GM12878 (cell line): ENCODE measurements around the gene C5AR1. TPM values are rescaled to one million over a fixed set of nuclear protein-coding genes. Genes with fewer than 3 reads are reported as not detected.

Experiments
- ATAC-seq: fragments of 200-7000 bp; cut with Tn5 transposase; 3 replicates; pipeline ENCODE4 v1.9.1; 2020; ENCODE audit warnings: mild to moderate bottlenecking, moderate library complexity
- BruUV-seq: library from RNA; stranded (reverse); fragments of 400-500 nt; replicated peaks from 2 replicates; lab custom pipeline; 2021; lab: Mats Ljungman, UMichigan
- CTCF ChIA-PET: fragments of 300-600 bp; sonication (Branson Sonifier 250); formaldehyde crosslinking; extraction: SDS; loops from one replicate; lab custom pipeline; 2021; ENCODE audit warnings: inconsistent platforms; lab: Yijun Ruan, JAX
- POLR2A ChIA-PET: fragments of 350-600 bp; formaldehyde crosslinking; extraction: SDS; loops from one replicate; lab custom pipeline; 2021; ENCODE audit warnings: inconsistent platforms; lab: Charles Lee
- RAD21 ChIA-PET: fragments of 300-600 bp; sonication (Branson Sonifier 250); formaldehyde crosslinking; loops from one replicate; lab custom pipeline; 2023; ENCODE audit warnings: antibody characterized with exemption; ENCODE audit not compliant: unreplicated experiment; lab: Charles Lee
- SMC1A ChIA-PET: fragments of 300-600 bp; sonication (Branson Sonifier 250); formaldehyde crosslinking; loops from one replicate; lab custom pipeline; 2023; ENCODE audit not compliant: unreplicated experiment, uncharacterized antibody; lab: Charles Lee
- DNase-seq: peaks from one replicate; pipeline ENCODE4 v3.0.0-alpha.2; 2011; ENCODE audit warnings: low read depth, low spot score
- FAIRE-seq: peaks from 3 replicates; lab custom pipeline; 2011; peaks lifted over from hg19 to GRCh38; lab: Jason Lieb, UNC
- H2AFZ ChIP-seq: 2 replicates; pipeline ENCODE4 v1.6.0; 2011; ENCODE audit warnings: low read depth, low read length, control low read depth; ENCODE audit not compliant: control insufficient read depth
- H3K27ac ChIP-seq: 2 replicates; pipeline ENCODE4 v1.5.1; 2011; ENCODE audit warnings: control low read depth; ENCODE audit not compliant: control insufficient read depth, insufficient read depth
- H3K27me3 ChIP-seq, 2 experiments: replicated peaks in 1 of 2; 2 replicates each; pipeline versions ENCODE4 v1.6.0 to v1.6.1; 2011; ENCODE audit warnings: low read length in 1 of 2; ENCODE audit not compliant: control insufficient read depth in 2 of 2, insufficient read depth in 2 of 2
- H3K36me3 ChIP-seq, 2 experiments: 2 replicates each; pipeline ENCODE4 v1.5.1; 2011; ENCODE audit warnings: low read length in 1 of 2; ENCODE audit not compliant: control insufficient read depth in 2 of 2, insufficient read depth in 2 of 2
- H3K4me1 ChIP-seq: 2 replicates; pipeline ENCODE4 v1.6.1; 2011; ENCODE audit warnings: mild to moderate bottlenecking, low read length, moderate library complexity, mixed read lengths; ENCODE audit not compliant: control insufficient read depth, insufficient read depth
- H3K4me2 ChIP-seq: 2 replicates; pipeline ENCODE4 v1.6.0; 2011; ENCODE audit warnings: control low read depth; ENCODE audit not compliant: control insufficient read depth, insufficient read depth
- H3K4me3 ChIP-seq: fragments of 200-600 bp; sonication (generic); 2 replicates; pipeline ENCODE4 v1.5.1; 2016
- H3K79me2 ChIP-seq: 2 replicates; pipeline ENCODE4 v1.6.0; 2011; ENCODE audit warnings: low read length; ENCODE audit not compliant: control insufficient read depth, insufficient read depth
- H3K9ac ChIP-seq: 2 replicates; pipeline ENCODE4 v1.8.0; 2011; ENCODE audit warnings: low read length, control low read depth, mixed read lengths; ENCODE audit not compliant: control insufficient read depth, insufficient read depth
- H3K9me3 ChIP-seq: replicated peaks from 3 replicates; pipeline ENCODE4 v1.5.1; 2011; ENCODE audit warnings: mild to moderate bottlenecking, low read length; ENCODE audit not compliant: control insufficient read depth, insufficient read depth
- H4K20me1 ChIP-seq: 2 replicates; pipeline ENCODE4 v1.6.0; 2011; ENCODE audit not compliant: control insufficient read depth, insufficient read depth
- E2F4 ChIP-seq: IDR thresholded peaks from 2 replicates; pipeline ENCODE4 v1.6.1; 2012; ENCODE audit warnings: low read depth, low read length, improper control_type of control experiment
- EED ChIP-seq: sonication (generic); IDR thresholded peaks from 2 replicates; pipeline ENCODE4 v1.6.1; 2016; ENCODE audit warnings: antibody characterized with exemption, low read depth
- FOXM1 ChIP-seq: IDR thresholded peaks from 2 replicates; pipeline ENCODE4 v1.6.1; 2012; ENCODE audit warnings: low read depth, mild to moderate bottlenecking, inconsistent platforms, low read length, moderate library complexity
- IKZF2 ChIP-seq, 2 experiments: fragments of 450-650 bp; IDR thresholded peaks; 2 replicates each; pipeline ENCODE4 v1.6.1; 2017; ENCODE audit warnings: mild to moderate bottlenecking in 2 of 2, moderate library complexity in 2 of 2
- JUND ChIP-seq: IDR thresholded peaks from 2 replicates; pipeline ENCODE4 v1.6.1; 2012; ENCODE audit warnings: low read depth, mild to moderate bottlenecking, low read length, improper control_type of control experiment, moderate library complexity
- MLLT1 ChIP-seq: fragments of 450-650 bp; IDR thresholded peaks from 2 replicates; pipeline ENCODE4 v1.6.1; 2016; ENCODE audit warnings: mild to moderate bottlenecking
- MTA3 ChIP-seq: IDR thresholded peaks from 2 replicates; pipeline ENCODE4 v1.6.1; 2012; ENCODE audit warnings: low read length, inconsistent platforms, borderline replicate concordance
- MYC ChIP-seq: IDR thresholded peaks from 2 replicates; pipeline ENCODE4 v1.6.1; 2011; ENCODE audit warnings: mild to moderate bottlenecking, low read length, moderate library complexity, inconsistent platforms; ENCODE audit not compliant: insufficient read depth, insufficient replicate concordance, insufficient read length, severe bottlenecking
- NR2C2 ChIP-seq: IDR thresholded peaks from 2 replicates; pipeline ENCODE4 v1.6.1; 2011; ENCODE audit warnings: borderline replicate concordance, low read depth; ENCODE audit not compliant: control insufficient read depth, insufficient read length
- NRF1 ChIP-seq: conservative IDR thresholded peaks from 2 replicates; pipeline ENCODE4 v1.6.1; 2011; ENCODE audit warnings: mild to moderate bottlenecking, low read depth, low read length, improper control_type of control experiment
- RBBP5 ChIP-seq: fragments of 200-600 bp; sonication (generic); conservative IDR thresholded peaks from 2 replicates; pipeline ENCODE4 v1.6.1; 2016
- RELB ChIP-seq: fragments of 450-650 bp; IDR thresholded peaks from 2 replicates; pipeline ENCODE4 v1.6.1; 2017; ENCODE audit warnings: low read depth, mild to moderate bottlenecking, moderate library complexity
- SMAD1 ChIP-seq: fragments of 450-650 bp; IDR thresholded peaks from 2 replicates; pipeline ENCODE4 v1.6.1; 2018; ENCODE audit warnings: mild to moderate bottlenecking, low read depth; ENCODE audit not compliant: partially characterized antibody
- SMARCA5 ChIP-seq: fragments of 450-650 bp; IDR thresholded peaks from 2 replicates; pipeline ENCODE4 v1.6.1; 2017; ENCODE audit warnings: mild to moderate bottlenecking
- STAT3 ChIP-seq: IDR thresholded peaks from 2 replicates; pipeline ENCODE4 v1.6.1; 2011; ENCODE audit warnings: low read depth, low read length, improper control_type of control experiment
- ZBED1 ChIP-seq: IDR thresholded peaks from 2 replicates; pipeline ENCODE4 v1.6.1; 2016; ENCODE audit warnings: borderline replicate concordance
- ZBTB33 ChIP-seq: fragments of 450-650 bp; IDR thresholded peaks from 2 replicates; pipeline ENCODE4 v1.6.1; 2017; ENCODE audit warnings: mild to moderate bottlenecking
- WGBS: methylation state at CpG from one replicate; pipeline ENCODE4 v1.1.6; 2016; ENCODE audit warnings: low lambda C conversion rate; ENCODE audit not compliant: insufficient replicate concordance, insufficient coverage; ENCODE audit errors: missing lambda C conversion rate; 5-methylcytosine and 5-hydroxymethylcytosine counted together
- in situ Hi-C: fragments of 300-500 bp; cut with MboI; formaldehyde crosslinking; loops from 9 replicates; pipeline ENCODE4 v1.14.3; 2018; ENCODE audit warnings: mixed read lengths
- intact Hi-C: fragments of 100-400 bp; cut with micrococcal nuclease; formaldehyde crosslinking; loops from one replicate; pipeline ENCODE4 v1.14.2; 2022; ENCODE audit not compliant: unreplicated experiment
- polyA plus RNA-seq, 11 experiments: library from polyadenylated mRNA; depleted of rRNA in 4 of 11; unstranded in 6 of 11; stranded (reverse) in 5 of 11; fragments of >200 nt; fragmentation: Nextera tagmentation in 4 of 11; fragmentation: Illumina TruSeq in 1 of 11; extraction: Ambion mirVana in 4 of 11; extraction: Trizol in 1 of 11; gene quantifications; 1 replicate in 1 of 11; 2 replicates in 10 of 11; pipeline versions ENCODE4 v1.2.1 to v1.2.3, GENCODE V29; 2011 to 2016; ENCODE audit warnings: inconsistent platforms in 2 of 11, missing spikeins in 2 of 11, low read depth in 1 of 11
- total RNA-seq, 4 experiments: library from RNA; depleted of rRNA in 3 of 4; stranded (reverse); fragments of >200 nt in 3 of 4; fragmentation: Illumina TruSeq in 1 of 4; extraction: Trizol in 1 of 4; gene quantifications; 2 replicates each; pipeline versions ENCODE4 v1.2.1 to v1.2.3, GENCODE V29; 2013 to 2021

The C5AR1 gene
- total and polyA plus RNA-seq, 10 of the 15 experiments (the other 5 are each of a cell fraction or from before 2014, with no cell fraction given) = 0.04 to 1.5 (median 0.18) TPM

- no peaks in the 10 kb centered on the region for H3K27me3 ChIP-seq
- ChIA-PET CTCF (interaction anchor here (0.6 kb wide), 1 partner anchor 57 kb away, joined by 4 read pairs; no protein-coding TSS in a partner anchor), POLR2A (no interaction called here)
Measured at GRCh38 chr19:47264629-47265028, 45.0 kb upstream of the C5AR1 start.

More at GRCh38 chr19:47264629-47265028, 45.0 kb upstream of the C5AR1 start:
- no TSS peak for BruUV-seq
- RAD21 ChIA-PET = no interaction called here
- WGBS = 96% methylated on average over 30 of the region's 30 CpGs
- Histone ChIP-seq H3K9me3 (no peaks in the 10 kb centered on the region), H2AFZ (no peak overlapping the region), H3K4me3 (no peak overlapping the region), H3K36me3 (peaks cover 10 to 15% of the 10 kb centered on the region in 2 experiments; a peak in 3 of 4 replicates), H3K79me2 (no peaks in the 10 kb centered on the region), H3K4me1 (peaks cover 9% of the 10 kb centered on the region), H3K27ac (no peak overlapping the region), H3K9ac (no peak overlapping the region), H3K4me2 (no peak overlapping the region), H4K20me1 (no peaks in the 10 kb centered on the region)
- SMC1A ChIA-PET = no interaction called here
- in situ Hi-C loops = no loop called here
- no peak for DNase-seq
- intact Hi-C loops = no loop called here
- ATAC-seq = no peak
- no peak for TF ChIP-seq IKZF2 (IDR thresholded peaks at IDR 0.05)
- TF ChIP-seq MLLT1 = no peak
- no peak for TF ChIP-seq FOXM1
- TF ChIP-seq EED = no peak
- TF ChIP-seq NRF1 = no peak
- TF ChIP-seq MYC = no peak
- TF ChIP-seq ZBED1 = no peak
- no peak for TF ChIP-seq E2F4
- TF ChIP-seq RELB = no peak
- no peak for TF ChIP-seq ZBTB33
- TF ChIP-seq NR2C2 = no peak
- no peak for TF ChIP-seq STAT3
- TF ChIP-seq SMARCA5 = no peak
- no peak for TF ChIP-seq SMAD1
- TF ChIP-seq MTA3 = no peak
- no peak for TF ChIP-seq RBBP5
- TF ChIP-seq JUND = no peak
- FAIRE-seq = no peak
